GM12892 (cell line): Measurements from ENCODE around the gene AGAP9.
"Not testable (repeated sequence)": the region's sequence is repeated elsewhere in the genome, so short reads cannot be mapped to it uniquely, and the experiment has no call there.

Source experiments
- POLR2A ChIP-seq: IDR thresholded peaks from 2 replicates; pipeline ENCODE4 v1.6.1; 2011; ENCODE audit warnings: low read depth, low read length, control low read depth
- POLR2AphosphoS5 ChIP-seq: IDR thresholded peaks from 2 replicates; pipeline ENCODE4 v1.6.1; 2011; ENCODE audit warnings: low read depth, low read length, control low read depth

DNA sequence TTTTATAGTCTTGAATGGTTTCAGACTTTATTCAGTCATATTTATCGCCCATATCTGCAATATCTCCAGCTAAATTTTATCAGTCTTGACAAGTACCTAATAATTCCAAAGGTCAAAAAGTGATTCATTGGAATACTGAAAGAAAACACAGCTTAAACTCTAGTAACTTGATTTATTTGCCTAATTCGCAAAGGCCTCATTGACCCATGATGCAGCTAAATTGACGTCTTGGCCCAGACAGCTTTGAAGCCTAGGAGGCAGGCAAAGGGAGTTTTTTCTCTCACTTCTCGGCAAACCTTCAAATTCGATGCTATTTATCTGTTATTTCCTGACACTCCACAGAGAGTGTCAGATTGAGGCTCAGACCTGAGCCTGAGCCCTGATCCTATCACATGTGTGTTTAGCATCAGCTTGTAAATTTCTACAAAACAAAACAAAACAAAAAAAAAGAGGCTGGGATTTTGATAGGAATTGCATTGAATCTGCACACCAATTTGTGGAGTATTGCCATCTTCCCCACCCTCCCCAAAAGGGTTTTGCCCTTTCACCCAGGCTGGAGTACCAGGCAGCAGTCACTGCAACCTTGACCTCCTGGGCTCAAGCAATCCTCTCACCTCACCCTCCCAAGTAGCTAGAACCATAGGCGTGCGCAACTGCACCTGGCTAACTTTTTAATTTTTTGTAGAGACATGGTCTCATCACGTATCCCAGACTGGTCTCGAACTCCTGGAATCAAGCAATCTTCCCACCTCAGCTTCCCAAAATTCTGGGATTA, 47.9 kb upstream of the AGAP9 start:
- TF ChIP-seq POLR2A, POLR2AphosphoS5: not testable (repeated sequence)
